Embryonic facial prominence (tissue), 1 donor: ENCODE data around the gene TMA7B.
"Not testable (repeated sequence)": the region's sequence is repeated elsewhere in the genome, so short reads cannot be mapped to it uniquely, and the experiment has no call there.

Source experiments
- DNase-seq: peaks from one replicate; pipeline ENCODE4 v3.0.0-alpha.2; 2016; ENCODE audit errors: extremely low spot score

TMA7B gene

DNA sequence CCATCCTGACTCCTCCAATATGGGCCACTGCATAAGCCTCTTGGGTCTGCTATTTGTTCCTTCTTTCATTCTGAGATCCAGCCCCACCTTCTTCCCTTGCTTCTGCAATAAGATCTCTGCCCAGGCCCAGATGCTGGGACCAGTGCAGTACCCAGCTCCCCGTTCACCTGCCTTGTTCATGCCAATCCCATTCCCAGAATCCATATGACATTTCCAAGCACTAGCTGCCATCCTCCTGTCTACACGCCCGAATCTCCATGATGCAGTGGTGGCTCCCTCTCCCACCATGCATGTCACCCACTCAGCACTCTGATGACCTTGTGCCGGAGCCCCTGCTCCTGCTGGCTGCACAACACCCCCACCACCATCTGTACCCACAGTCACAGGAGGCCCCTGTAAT lies 23.1 kb downstream of the TMA7B start:
- no peak for DNase-seq

DNA sequence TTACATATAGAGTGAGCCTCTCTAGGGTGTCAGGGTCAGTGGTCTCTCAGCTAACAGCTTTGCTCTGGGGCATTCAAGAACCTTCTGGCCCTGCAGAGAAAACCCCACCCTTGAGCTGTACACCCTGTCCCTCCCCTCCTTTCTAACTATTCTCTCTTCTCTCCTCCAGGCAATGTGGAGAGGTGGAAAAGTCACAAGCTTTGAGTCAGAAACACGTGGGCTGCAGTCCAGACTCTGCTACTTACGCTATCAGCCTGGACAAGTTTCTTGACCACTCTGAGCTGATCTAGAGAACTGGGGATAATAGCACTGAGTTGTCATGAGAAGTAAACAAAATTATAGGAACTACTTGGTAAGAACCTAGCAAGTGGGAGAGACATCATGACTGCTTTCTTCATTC lies 23.8 kb downstream of the TMA7B start:
- DNase-seq = no peak

DNA sequence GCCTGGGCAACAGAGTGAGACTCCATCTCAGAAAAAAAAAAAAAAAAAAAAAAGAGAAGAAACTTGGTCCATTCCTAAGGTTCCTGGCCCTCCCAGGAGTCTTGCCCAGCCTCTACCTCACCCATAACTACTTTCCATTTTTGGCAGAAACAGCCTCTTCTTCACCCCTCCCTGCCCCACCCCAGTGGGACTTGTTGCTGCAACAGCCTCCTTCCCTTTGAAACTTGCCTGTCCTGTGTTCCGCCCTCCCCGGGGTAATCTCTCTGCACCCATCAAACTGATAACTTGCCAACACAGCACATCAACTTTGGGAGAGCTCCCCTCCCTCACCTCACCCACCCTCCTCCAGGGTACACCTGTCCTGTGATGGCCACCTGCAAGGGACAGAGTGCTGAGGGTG lies 24.5 kb downstream of the TMA7B start:
- no peak for DNase-seq

DNA sequence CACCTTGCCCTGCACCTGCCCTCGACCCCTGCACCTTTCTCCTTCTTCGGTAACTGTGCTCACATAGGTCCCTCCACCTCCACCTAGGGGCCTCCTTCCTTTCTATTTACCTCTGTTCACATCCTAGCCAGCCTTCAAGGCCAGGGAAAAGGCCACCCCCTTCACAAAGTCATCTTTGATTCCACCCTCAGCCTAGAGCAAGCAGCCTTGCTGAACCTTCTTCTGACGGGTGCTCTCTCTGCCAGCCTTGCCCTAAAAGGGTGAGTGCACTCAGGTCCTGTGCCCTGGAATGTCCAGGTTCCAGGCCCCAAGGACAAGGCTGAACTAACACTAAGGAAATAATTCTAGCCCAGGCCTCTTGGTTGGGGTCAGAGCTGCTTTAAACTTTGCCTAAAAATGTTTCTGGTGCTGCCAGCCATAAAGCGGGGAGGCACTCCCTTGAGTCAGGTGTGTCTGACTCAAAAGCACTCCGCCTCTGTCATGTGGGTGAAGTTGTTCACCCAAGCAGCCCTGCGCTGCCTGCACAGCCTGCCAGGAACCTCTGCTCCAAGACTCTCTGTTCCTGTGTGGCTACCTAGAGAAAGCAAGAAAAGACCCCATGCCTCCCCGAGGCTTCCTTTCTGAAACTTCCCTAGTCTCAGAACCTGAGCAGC lies 25.3 kb downstream of the TMA7B start:
- no peak for DNase-seq

DNA sequence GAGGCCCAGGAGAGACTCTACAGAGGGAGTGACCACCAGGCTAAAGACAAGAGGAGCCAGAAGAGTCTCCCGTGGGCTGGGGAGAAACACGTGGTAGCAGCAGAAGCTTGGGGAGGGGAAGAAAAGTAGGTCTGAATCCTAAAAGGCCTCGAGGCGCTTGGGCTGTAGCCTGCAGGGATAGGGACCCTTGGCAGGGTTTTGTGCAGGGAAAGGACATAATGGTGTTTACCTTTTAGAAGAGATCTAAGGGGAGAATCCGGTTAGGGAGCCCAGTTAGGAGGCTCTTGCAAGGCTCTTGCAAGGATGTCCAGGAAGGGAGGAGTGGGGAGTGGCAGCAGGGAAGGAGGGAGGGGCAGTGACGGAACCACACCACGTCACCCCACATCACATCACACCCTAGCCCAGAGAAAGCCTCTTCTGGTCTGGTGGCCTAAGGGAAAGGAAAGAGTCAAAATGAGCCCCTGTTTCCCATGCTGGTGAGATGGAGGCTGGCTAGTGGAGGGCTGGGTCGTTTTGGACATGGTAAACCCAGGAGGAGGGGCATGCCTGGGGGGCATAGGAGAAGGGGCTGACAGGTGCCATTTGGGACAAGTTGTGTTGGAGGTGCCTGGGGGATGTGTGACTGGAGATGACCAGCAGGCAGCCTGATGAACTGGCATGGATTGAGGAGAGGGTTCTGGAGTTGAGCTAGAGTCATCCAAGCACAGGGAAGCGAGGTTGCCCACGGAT lies 28.4 kb downstream of the TMA7B start:
- DNase-seq = no peak

DNA sequence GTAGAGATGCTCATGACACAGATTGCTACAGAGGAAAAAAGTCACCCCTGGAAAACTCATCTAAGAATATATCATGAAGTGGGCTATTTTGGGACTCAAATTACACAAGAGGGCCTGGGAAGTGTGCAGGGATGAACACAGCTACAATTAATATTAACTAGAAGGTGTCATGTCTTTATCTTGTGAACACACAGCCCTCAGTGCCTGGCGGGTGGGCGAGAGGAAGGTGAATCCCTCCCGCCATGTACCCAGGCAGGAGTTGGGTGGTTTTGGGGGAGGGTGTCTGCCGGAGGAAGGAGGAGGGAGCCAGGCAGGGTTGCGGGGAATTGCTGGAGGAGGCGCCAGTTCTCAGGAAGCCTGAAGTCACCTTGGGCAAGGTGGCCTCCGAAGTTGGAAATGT lies 29.4 kb downstream of the TMA7B start:
- DNase-seq = no peak

DNA sequence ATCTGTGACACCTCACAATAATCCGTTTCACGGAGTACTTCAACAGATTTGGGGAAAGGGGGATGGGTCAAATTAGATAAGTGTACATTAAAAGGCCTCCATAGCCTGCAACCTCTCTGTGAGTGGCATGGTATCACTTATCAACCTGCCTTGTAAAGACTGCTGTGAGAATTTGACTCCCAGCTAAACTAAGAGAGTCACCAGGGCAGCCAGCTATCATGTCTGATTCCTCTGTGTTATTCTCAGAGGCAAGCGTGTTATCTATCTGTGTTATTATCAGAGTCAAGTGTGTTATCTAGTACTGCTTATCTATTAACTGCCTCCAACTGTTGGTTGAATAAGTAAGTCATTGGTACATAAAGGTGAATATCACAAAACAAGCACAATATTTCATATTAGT lies 30.5 kb downstream of the TMA7B start:
- DNase-seq = no peak

DNA sequence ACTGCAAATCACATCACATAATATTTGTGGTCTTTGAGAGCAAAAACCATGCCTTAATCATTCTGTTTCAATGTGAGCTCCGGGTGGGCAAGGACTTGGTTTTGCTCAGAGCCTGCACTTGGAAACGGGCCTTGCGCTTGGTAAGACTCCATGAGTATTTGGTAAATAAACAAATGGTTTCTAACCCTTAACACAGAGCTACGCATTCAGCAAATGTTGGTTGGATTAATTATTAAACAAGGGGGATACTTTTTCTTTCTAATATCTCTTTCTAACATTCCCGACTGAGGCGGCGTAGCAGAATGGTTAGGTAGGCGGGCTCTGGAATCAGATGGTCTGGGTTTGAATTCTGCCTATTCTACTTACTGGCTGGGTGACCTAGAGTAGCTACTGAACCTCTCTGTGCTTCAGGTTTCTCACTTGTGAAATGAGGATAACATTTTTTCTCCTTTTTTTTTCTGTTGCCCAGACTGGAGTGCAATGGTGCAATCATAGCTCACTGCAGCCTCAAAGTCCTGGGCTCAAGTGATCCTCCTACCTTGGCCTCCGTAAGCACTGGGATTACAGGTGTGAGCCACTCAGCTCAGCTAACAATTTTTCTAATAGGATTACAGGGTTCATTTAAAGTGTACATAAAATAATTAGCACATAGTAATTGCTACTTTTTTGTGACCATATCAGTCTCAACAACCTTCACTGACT lies 31.1 kb downstream of the TMA7B start:
- DNase-seq = no peak

DNA sequence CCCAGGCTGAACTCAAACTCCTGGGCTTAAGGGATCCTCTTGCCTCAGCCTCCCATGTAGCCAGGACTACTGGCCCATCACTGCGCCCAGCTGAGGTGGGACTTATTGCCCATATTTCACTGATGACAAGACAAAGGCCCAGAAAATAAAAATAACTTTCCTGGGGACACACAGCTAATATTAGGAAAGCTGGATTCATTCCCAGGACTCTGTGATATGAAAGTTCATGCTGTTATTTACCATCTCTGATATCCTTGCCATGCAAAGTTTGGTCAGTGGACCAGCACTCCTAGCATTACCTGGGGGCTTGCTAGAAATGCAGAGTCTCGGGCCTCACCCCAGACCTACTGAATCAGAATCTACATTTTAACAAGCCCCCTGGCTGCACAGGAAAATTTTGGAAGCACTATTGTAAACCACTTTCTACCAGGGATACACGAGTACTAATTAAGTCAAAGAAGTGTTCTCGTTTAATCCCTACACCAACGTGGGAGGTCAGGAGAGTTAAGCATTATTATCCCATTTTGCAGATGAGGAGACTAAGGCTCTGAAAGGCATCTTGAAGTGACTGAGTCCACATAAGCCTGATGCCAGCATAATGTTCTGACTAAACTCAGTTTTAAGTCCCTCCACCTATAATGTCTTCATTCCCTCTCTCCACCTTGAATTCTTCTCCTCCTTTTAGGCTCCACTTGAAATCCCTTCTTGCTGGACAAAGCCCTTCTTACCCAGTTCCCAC lies 32.1 kb downstream of the TMA7B start:
- no peak for DNase-seq

DNA sequence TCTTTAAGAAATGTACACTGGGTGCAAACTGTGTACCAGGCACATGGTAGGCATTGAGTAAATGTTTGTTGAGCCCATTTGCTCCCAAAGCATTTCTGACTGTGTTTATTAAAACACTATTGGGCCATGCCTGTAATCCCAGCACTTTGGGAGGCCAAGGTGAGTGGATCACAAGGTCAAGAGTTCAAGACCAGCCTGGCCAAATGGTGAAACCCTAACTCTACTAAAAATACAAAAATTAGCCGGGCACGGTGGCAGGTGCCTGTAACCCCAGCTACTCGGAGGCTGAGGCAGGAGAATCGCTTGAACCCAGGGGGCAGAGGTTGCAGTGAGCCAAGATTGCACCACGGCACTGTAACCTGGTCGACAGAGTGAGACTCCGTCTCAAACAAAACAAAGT lies 32.7 kb downstream of the TMA7B start:
- DNase-seq = not testable (repeated sequence)

DNA sequence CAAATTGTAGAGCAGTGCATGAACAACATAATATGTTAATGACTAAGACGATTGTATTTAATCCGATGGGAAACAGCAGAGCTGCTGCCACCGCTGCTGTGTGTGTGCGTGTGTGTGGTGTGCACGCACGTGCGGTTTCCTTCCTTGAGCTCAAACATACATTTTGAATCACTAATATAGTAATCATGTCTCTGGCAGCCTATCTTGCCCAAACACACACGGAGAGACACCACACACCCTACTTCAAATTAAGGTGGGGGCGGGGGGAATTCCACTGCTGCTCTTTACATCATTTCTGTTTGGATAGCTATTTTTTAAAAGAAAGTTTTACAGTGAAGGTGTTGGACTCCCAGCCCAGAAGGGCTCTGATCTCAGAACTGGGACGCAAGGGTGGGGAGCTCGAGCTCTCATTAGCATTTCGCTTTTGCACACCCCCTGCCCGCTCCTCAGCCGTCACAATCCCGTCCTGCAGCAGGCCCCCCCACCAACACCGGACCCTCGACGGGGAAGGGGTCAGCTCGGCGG lies 33.9 kb downstream of the TMA7B start:
- DNase-seq = no peak

DNA sequence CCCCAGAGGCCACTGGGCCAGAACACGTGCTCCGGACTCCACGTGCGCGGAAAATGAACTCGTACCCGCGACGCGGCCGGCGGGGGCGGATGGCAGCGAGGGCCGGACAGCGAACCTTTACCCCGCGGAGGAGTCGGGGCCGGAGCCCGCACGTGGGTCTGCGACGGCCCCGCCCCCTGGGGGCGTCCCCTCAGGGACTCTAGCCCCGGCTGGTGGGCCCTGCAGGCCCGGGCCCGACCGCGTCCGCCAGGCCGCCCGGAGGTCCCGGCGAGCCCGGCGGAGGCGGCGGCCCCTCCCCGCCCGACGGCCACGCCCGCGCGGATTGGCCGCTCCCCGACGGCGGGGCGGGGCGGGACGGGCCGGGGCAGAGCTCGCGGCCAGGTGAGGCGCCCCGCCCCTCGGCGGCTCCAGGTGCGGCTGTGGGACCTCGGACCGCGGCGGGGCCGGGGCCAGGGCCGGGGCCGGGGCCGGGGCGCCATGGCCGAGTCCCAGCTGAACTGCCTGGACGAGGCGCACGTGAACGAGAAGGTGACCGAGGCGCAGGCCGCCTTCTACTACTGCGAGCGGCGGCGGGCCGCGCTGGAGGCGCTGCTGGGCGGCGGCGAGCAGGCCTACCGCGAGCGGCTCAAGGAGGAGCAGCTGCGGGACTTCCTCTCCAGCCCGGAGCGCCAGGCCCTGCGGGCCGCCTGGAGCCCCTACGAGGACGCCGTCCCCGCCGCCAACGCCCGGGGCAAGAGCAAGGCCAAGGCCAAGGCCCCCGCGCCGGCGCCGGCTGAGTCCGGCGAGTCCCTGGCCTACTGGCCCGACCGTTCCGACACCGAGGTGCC lies 34.6 kb downstream of the TMA7B start, which contains the start of gene FAM83F:
Gene FAM83F, plus strand, starts transcription at position 389 of the 827 bp plus-strand sequence. Its CDS starts 89 bp downstream, at position 478.
- DNase-seq = no peak

DNA sequence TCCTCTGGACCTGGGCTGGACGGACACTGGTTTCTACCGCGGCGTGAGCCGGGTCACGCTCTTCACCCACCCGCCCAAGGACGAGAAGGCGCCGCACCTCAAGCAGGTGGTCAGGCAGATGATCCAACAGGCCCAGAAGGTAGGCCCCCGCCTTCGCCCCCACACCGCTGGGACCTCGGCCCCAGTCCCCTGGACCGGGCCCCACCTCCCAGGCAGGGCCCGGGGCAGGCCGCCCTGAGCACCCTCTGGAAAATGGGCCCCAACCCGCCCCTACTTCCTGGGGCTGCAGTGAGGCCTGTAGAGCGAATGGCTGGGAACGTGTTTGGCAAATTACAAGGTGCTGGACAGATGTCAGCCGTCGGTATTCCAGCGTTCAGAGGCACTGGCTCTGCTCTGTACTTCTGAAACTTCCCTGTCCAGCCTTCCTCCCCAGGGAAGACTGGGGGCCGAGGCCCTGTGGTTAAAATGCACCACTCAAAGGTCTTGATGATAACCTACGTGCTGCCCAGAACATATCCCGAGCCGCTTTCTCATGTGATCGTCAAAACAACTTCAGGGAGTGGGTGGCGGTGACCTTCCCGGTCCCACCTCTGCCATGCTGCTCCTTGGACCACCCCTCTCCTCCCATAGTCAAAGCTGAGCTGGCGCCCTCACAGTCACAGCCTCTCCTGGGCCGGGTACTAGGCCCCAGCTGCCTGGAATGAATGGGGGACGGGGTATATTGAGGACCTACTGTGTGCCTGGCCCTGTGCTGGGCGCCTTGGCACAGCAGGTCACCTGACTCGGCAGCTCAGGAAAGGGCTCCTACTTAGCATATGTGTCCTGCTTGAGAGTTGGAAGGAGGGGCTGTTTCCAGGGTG lies 35.4 kb downstream of the TMA7B start:
- DNase-seq = no peak

DNA sequence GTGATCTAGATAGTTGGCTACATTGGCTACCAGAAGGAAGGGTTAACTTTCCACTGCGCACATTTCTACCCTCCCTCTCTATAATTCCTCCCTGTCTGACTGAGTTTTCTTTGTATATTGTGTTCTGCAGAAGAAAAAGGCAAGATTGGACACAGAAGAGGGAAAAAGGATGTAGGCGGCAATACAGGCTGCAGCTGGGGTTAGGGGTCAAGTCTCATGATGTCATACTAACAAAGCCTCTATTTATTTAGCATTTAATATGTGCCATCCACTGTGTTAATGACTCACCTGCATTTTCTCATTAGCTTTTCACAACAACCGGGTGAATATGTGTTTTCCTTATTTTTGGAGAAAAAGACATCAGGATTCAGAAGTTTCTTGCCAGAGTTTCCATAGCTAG lies 36.5 kb downstream of the TMA7B start:
- DNase-seq = no peak

DNA sequence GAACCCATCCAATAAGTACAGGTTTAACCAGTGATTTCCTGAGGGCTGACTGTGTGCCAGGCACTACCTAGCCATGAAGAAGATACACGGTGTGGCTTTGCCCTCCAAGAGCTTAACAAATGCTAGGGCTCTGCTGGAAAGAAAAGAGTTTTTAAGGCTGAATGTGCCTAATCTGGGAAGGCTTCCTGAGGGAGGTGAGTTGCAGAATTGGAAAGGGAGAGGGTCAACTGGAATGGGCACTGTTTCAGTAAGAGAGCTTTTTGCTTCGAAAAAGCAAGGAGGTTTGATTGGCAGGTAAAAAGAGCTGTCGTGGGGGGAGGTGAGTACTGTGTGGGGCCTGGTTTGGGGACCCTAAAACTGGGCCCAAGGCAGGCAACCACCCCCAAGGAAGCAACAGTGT lies 37.2 kb downstream of the TMA7B start:
- no peak for DNase-seq

DNA sequence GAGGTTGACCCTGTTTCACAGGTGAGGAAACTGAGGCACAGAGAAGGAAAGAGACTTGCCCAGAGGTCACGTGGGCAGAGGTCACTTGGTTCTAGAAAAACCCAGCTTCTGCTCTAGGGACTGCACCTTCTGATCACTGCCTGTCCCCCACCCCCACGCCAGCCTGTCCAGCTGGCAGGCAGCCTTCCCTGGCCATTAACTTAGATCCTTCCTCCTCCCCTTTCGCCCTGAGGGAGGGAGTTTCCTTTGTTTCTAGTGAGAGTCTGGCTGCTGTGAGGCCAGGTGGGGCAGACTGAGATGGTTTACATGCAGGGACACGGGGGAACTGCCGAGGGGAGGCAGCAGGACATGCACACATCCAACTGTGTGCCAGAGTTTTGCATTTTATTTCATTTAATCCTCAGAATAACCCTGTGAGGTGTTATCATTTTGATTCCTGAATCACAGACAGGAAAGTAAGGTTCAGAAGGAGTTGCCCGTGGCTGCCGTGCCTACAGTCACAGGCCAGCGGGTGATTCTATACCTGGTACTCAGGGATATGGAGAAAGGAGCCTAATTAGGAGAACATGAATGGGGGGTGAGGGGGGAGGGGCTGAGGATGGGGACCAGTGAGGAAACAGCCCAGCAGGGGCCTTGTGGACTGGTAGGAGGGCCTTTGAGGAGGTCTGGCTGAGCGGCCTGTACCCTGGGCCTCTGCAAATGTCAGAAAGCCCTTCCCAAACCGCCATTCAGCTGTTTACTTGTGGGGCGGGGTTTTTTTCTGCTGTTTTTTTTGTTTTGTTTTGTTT lies 37.9 kb downstream of the TMA7B start:
- no peak for DNase-seq

DNA sequence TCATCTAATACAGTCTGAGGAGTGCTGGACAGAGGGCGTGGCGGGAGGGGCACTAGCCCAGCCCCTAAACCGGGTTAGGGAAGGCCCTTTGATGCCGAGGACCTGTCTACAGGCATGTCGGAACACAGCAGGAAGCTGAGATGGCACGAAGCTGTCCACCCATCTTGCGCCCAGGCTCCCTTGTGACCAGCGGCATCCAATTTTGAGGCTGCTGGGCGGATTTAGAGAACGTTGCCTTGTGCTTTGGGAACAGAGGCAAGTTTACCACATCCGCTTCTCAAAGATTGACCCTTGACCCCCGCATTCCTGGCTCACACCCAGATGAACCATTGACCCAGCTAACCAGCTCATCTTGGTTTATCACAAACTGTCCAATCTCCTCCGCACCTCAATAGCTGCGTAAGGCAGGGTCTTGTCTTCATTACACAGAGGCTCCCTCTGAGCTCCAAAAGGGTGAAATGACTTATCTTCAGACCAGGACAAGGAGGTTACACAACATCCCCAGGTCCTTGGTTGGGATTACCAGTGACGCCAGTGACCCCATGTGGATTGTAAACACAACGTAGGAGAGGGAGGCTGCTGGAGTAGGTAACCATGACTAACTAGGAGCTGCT lies 39.1 kb downstream of the TMA7B start:
- no peak for DNase-seq

DNA sequence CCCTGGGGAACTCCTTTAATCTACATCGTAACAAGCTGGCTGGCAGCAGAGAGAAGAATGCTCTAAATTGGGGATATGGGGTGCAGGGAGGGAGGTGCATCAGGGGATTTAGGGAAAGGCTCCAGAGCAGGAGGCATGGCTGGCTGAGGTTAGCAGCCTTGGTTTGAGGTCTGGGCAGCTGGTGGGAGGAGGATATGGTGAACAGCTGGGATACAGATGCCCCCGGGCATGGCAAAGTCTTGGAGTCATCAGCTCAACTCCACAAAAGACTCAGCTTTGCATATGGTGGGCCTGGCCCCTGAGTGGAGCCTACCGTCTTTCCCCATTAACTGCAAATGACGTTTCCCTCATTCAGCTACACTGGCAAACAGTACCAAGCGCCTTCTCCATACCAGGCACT lies 40.0 kb downstream of the TMA7B start:
- DNase-seq = no peak

DNA sequence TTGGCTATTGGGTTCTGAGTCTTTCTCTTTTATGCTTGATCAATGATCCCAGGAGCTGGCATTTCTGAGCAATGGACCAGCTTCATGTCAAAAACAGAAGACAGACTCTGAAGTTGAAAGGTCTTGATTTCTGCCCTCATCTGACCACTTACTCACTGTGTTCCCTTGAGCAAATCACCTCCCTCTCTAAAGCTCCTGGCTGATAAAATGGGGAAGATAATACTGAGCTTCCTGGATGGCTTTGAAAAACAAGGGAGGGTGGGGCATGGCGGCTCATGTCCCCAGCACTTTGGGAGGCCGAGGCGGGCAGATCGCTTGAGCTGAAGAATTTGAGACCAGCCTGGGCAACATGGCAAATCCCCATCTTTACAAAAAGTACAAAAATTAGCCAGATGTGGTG lies 40.9 kb downstream of the TMA7B start:
- no peak for DNase-seq
